HG03460 (cell line): ENCODE data around the gene SLC25A39.
"Not testable (repeated sequence)": the region's sequence is repeated elsewhere in the genome, so short reads cannot be mapped to it uniquely, and the experiment has no call there.

Experiments
- ATAC-seq: cut with Tn5 transposase; IDR thresholded peaks from one replicate; pipeline ENCODE4 v1.9.1; 2021; ENCODE audit not compliant: unreplicated experiment

The SLC25A39 gene

DNA sequence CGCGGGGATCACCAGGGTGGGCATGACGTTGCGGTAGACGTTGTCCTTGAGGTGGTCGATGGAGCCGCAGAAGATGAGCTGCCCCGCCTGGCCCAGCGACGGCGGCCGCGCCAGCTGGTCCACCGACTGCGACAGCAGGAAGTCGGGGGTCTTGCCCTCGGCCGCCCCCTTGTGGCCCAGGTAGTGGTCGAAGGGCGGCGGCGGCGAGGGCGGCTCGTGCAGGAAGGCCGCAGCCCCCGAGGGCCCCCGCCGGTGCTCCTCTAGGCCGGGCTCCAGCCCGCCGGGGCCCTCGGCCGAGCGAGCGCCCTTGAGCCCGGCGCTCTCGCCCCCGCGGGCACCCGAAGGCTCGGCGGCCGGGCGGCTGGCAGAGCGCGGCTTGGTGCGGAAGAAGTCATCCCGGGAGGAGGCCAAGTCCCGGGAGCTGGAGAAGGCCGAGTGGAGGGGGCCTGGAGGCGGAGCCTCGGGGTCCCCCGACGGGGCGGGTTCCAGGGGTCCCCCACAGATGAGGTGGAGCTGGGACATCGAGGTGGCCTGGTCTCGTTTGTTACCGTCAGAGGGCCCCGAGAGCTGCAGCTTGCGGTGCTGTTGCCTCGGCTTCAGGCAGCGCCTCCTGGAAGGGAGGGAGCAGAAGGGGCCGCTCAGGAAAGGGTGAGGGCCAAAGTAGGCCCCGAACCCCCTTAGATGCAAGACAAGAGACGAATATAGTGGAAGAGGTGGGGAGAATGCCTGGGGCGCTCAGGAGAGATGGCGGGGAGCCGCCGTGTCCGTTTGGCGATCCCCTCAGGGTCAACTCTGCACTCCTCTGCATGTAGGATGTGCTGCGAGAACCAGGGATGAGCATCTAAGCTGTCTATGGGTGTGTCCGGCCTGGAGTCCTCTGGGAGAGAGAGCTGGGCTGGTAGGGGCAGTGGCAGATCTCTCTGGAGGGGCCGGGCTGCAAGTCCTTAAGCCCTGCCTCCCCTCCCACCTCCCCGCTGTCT is 30.2 kb upstream of the SLC25A39 start:
- ATAC-seq, result no peak

GRCh38 chr17:44353672-44354331 is 29.2 kb upstream of the SLC25A39 start:
- ATAC-seq, result no peak

- ATAC-seq, result no peak
These were observed 28.4 kb upstream of the SLC25A39 start for GRCh38 chr17:44352828-44353671.

DNA sequence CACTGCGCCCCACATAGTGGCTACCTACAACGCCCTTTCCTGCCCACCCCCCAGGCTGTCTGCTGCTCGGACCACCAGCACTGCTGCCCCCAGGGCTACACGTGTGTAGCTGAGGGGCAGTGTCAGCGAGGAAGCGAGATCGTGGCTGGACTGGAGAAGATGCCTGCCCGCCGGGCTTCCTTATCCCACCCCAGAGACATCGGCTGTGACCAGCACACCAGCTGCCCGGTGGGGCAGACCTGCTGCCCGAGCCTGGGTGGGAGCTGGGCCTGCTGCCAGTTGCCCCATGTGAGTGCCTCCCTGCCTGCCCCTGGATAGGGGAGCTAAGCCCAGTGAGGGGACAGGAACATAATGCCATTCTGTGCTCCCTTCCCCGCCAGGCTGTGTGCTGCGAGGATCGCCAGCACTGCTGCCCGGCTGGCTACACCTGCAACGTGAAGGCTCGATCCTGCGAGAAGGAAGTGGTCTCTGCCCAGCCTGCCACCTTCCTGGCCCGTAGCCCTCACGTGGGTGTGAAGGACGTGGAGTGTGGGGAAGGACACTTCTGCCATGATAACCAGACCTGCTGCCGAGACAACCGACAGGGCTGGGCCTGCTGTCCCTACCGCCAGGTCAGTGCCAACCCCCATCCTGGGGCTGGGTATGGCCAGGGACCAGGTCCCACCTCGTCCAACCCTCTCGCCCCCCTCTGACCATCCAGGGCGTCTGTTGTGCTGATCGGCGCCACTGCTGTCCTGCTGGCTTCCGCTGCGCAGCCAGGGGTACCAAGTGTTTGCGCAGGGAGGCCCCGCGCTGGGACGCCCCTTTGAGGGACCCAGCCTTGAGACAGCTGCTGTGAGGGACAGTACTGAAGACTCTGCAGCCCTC is 27.6 kb upstream of the SLC25A39 start:
- ATAC-seq, result no peak

- no peak for ATAC-seq
These were observed 26.8 kb upstream of the SLC25A39 start for GRCh38 chr17:44351464-44351863.

DNA sequence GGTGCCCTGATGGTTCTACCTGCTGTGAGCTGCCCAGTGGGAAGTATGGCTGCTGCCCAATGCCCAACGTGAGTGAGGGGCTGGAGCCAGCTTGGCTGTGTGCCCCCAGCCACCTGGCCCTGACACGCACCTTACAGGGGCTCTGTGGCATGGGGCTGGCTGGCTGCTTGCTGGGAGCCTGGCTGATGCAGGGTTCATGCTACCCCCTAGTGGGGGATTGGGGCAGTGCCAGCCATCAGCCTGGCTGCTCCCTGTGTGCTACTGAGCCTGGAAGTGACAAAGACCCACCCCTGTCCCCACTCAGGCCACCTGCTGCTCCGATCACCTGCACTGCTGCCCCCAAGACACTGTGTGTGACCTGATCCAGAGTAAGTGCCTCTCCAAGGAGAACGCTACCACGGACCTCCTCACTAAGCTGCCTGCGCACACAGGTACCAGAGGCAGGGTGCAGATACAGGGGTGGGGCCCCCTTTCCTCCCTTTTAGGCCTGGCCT is 26.2 kb upstream of the SLC25A39 start:
- no peak for ATAC-seq

GRCh38 chr17:44349553-44350070 is 25.0 kb upstream of the SLC25A39 start:
- no peak for ATAC-seq

DNA sequence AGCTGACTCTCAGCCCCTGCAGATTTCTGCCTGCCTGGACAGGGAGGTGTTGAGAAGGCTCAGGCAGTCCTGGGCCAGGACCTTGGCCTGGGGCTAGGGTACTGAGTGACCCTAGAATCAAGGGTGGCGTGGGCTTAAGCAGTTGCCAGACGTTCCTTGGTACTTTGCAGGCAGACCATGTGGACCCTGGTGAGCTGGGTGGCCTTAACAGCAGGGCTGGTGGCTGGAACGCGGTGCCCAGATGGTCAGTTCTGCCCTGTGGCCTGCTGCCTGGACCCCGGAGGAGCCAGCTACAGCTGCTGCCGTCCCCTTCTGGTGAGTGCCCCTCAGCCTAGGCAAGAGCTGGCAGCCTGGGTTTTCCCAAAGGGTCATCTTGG is 24.4 kb upstream of the SLC25A39 start:
- ATAC-seq, result no peak

DNA sequence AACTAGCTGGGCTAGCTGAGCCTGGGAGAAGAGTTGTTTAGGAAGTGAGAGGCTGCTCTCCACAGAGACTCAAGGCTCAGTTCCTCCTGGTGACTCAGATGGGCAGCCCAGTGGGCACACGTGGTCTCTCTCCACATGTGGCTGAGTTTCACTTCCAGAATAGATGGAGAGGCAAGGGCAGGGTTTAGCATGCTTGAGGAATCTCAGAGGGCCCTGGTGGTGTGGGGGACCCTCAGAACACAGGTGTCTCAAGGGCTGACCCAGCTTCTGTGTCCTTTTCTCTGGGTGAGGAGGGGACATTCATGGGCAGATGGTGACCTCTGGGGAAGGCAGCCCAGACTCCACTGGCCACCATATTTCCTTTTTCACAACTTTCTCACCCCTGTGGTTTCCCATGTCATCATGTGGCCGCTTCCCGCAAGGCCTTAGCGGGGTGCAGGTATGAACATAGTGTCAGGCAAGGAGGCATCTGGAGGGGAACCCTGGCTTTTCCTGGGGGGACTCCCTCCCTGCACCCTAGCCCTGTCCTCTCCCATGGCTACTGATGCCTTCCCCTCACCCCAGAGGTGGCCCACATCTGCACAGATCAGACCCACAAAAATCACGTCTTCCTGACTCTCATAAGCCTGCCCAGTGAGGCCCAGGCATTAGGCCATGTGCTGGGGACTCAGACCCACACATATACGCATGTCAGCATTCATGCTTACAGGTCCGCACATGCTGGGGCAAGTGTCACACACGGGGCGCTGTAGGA is 23.8 kb upstream of the SLC25A39 start:
- ATAC-seq, result peak; percentile 35

DNA sequence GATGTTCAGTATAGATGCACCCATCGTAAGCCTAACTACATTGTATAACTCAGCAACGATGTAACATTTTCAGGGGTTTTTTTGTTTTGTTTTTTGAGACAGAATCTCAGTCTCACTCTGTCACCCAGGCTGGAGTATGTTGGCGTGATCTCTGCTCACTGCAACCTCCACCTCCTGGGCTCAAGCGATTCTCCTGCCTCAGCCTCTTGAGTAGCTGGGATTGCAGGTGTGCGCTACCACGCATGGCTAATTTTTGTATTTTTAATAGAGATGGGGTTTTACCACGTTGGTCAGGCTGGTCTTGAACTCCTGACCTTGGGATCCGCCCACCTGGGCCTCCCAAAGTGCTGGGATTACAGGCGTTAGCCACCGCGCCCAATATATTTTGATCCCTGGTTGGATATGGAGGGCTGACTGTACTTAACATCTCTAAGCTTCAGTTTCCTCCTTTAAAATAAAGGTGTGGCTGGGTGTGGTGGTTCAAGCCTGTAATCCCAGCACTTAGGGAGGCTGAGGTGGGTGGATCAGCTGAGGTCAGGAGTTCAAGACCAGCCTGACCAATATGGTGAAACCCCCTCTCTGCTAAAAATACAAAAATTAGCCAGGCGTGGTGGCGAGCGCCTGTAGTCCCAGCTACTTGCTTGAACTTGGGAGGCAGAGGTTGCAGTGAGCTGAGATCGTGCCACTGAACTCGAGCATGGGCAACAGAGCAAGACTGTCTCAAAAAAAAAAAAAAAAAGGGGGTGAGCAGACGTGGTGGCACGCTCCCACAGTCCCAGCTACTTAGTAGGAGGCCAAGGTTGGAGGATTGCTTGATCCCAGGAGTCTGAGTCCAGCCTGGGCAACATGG is 22.8 kb upstream of the SLC25A39 start:
- ATAC-seq, result not testable (repeated sequence)

- ATAC-seq, result no peak
These were observed 21.6 kb upstream of the SLC25A39 start for GRCh38 chr17:44346064-44346844.

DNA sequence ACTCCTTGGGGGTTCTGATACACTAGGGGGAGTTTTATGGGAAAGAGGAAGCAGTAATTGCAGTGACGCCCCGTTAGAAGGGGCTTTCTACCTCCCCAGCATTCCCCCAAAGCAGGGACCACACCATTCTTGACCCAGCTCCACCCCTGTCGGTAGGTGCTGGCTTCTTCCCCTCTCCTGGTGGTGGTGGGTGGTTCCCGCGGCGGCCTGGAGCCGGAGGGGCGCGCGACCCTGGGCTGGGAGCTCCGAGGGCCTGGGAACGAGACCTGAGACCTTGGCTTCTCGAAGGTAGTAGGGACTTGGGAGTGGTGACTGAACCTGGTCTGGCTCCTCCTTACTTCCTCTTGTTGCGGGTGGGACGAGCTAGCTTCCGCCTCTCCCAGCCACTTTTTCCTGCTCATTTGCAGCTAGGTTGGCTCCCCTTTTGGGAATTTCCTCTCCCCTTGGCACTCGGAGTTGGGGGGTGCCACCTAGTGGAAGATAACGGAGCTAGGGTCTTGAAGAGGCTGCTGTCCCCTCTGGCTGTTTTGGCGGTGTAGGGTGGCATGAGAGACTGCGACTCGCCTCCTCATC is 20.9 kb upstream of the SLC25A39 start:
- peak; percentile 0 for ATAC-seq

DNA sequence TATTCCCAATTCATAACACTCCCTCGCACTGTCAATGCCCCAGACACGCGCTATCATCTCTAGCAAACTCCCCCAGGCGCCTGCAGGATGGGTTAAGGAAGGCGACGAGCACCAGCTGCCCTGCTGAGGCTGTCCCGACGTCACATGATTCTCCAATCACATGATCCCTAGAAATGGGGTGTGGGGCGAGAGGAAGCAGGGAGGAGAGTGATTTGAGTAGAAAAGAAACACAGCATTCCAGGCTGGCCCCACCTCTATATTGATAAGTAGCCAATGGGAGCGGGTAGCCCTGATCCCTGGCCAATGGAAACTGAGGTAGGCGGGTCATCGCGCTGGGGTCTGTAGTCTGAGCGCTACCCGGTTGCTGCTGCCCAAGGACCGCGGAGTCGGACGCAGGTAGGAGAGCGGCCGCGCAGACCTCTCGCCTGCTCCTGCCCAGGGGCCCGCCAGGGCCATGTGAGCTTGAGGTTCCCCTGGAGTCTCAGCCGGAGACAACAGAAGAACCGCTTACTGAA is 20.4 kb upstream of the SLC25A39 start, which contains the start of gene GRN:
TSS of gene GRN (plus strand) at position 364 of the 515 bp plus-strand sequence. CDS start 3,863 bp downstream, outside the sequence.
- peak; percentile 53 for ATAC-seq

- no peak for ATAC-seq
These were observed 19.0 kb upstream of the SLC25A39 start for GRCh38 chr17:44343510-44344209.

GRCh38 chr17:44340553-44340952 is 15.9 kb upstream of the SLC25A39 start:
- ATAC-seq, result not testable (repeated sequence)

DNA sequence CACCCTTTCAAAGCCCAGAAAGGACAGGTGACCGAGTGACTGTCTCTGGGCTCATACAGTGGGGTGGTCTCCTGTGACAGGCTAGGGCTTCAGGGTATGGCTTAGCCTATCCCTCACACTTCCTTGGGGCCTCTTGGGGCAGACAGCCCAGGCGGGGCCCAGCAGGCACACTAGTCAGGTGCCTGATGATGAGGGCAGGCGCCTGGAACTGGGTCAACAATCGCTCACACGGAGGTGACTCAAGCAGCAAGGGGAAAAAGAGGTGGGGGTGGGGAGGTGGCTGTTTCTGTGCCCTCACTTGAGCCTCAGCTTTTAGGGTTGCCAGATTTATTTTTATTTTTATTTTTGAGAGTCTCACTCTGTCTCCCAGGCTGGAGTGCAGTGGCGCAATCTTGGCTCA is 14.1 kb upstream of the SLC25A39 start:
- ATAC-seq, result no peak
